ENCODE results near the gene CCDC12.

The CCDC12 gene

GRCh38 chr3:46955801-46956259, 20.7 kb downstream of the CCDC12 start:
- no peak for DNase-seq (ENCODE audit: low spot score)

- no peak for DNase-seq (ENCODE audit: low spot score)
These were observed 21.4 kb downstream of the CCDC12 start for GRCh38 chr3:46955157-46955556.

- no peak for DNase-seq (ENCODE audit: low spot score)
These were observed 22.4 kb downstream of the CCDC12 start for GRCh38 chr3:46954178-46954577.

- DNase-seq (ENCODE audit: low spot score) = no peak
These were observed 23.1 kb downstream of the CCDC12 start for GRCh38 chr3:46953234-46954010.

GRCh38 chr3:46952813-46953212, 23.7 kb downstream of the CCDC12 start:
- no peak for DNase-seq (ENCODE audit: low spot score)

- DNase-seq (ENCODE audit: low spot score) = no peak
These were observed 25.8 kb downstream of the CCDC12 start for GRCh38 chr3:46950650-46951241.

GRCh38 chr3:46950177-46950576, 26.4 kb downstream of the CCDC12 start:
- DNase-seq (ENCODE audit: low spot score) = no peak

GRCh38 chr3:46948830-46949671, 27.5 kb downstream of the CCDC12 start:
- DNase-seq (ENCODE audit: low spot score) = no peak

- no peak for DNase-seq (ENCODE audit: low spot score)
These were observed 28.4 kb downstream of the CCDC12 start for GRCh38 chr3:46947981-46948791.

- DNase-seq (ENCODE audit: low spot score) = no peak
These were observed 29.0 kb downstream of the CCDC12 start for GRCh38 chr3:46947546-46947901.

- DNase-seq (ENCODE audit: low spot score) = no peak
These were observed 29.5 kb downstream of the CCDC12 start for GRCh38 chr3:46946856-46947545.

GRCh38 chr3:46946416-46946815, 30.1 kb downstream of the CCDC12 start:
- DNase-seq (ENCODE audit: low spot score) = no peak

- DNase-seq (ENCODE audit: low spot score) = no peak
These were observed 32.4 kb downstream of the CCDC12 start for GRCh38 chr3:46944191-46944590.

- no peak for DNase-seq (ENCODE audit: low spot score)
These were observed 33.0 kb downstream of the CCDC12 start for GRCh38 chr3:46943237-46944187.

- DNase-seq (ENCODE audit: low spot score) = no peak
These were observed 33.9 kb downstream of the CCDC12 start for GRCh38 chr3:46942481-46943236.

GRCh38 chr3:46942076-46942475, 34.5 kb downstream of the CCDC12 start:
- DNase-seq (ENCODE audit: low spot score) = no peak

GRCh38 chr3:46939578-46940445, 36.7 kb downstream of the CCDC12 start:
- DNase-seq (ENCODE audit: low spot score) = no peak

- DNase-seq (ENCODE audit: low spot score) = no peak
These were observed 38.4 kb downstream of the CCDC12 start for GRCh38 chr3:46938118-46938517.

Measured in AG08396 (cell line).